GM10847 (cell line): ENCODE data around the gene IRF8.

Source experiments
- POLR2A ChIP-seq: IDR thresholded peaks from 2 replicates; pipeline ENCODE4 v1.6.1; 2011; ENCODE audit not compliant: insufficient read length; ENCODE audit errors: extremely low read depth

IRF8 gene

GRCh38 chr16:85881436-85881835 lies 17.5 kb upstream of the IRF8 start:
- TF ChIP-seq POLR2A: no peak

DNA sequence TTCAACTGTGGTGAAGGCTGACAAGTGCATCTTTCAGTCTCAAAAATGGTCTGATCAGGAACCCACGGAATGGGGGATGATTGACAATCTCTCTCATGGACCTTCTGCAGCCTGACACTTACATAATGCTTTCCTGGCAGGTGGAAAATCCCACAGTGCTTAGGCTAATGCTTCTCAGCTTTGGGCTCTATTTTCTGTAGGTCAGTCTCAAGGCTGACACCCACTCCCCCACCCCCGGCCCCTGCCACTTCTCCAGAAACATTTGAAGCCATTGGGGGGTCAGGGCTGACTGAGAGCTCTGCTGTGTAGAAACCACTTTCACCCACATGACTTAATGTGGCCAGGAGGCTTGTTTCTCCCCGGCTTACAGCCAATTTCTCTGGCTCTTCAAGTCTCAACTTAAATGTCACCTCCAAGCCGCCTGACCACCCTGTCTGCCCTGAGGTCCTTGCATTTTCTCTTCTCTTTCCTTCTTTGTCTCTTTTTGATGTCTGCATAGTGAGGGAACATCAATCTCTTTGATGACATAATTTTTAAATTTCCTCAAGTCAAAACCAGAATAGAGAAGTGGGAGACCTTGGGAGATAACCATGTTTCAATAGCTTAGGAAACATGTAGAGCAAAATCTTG lies 16.7 kb upstream of the IRF8 start:
- TF ChIP-seq POLR2A: no peak

DNA sequence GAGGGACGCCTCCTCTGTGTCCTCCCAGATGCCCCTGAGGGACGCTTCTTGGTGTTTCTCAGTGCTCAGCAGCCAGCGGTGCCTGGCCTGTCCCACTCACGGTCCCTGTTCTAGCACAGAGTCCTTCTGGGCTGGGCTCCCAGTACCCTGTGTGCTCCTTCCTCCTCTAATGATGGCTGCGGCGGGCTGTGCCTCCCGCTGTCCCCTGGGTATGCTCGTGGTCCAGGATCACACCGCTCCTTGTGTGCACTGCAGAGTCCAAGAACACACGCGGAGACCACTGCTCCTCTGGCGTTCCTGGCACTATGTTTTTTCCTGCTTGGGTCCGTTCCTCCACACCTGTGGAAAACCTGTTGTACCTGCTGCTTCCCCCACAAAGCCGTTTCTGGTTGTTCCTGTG lies 15.1 kb upstream of the IRF8 start:
- TF ChIP-seq POLR2A: no peak

GRCh38 chr16:85884808-85885463 lies 14.0 kb upstream of the IRF8 start:
- TF ChIP-seq POLR2A: no peak

DNA sequence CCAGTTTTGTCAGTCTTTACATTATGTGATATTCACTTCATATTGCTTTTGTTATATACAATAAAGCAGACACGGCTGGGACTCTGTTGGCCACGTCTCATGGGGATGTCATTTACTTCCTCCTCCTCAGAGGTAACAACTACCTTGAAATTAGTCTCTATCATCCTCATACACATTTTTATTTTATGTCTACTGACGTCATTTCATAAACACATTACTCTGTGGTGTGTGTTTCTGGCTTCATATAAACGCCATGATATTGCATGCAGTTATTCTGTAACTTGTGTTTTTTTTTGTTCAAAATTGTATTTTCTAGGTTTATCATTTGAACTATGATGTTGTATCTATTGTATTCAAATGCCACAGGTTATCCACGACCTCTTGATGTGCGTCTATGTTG lies 13.4 kb upstream of the IRF8 start:
- no peak for TF ChIP-seq POLR2A

GRCh38 chr16:85888405-85889331 lies 10.3 kb upstream of the IRF8 start:
- no peak for TF ChIP-seq POLR2A

- TF ChIP-seq POLR2A: no peak
Measured at GRCh38 chr16:85891033-85891775, 7.8 kb upstream of the IRF8 start.

DNA sequence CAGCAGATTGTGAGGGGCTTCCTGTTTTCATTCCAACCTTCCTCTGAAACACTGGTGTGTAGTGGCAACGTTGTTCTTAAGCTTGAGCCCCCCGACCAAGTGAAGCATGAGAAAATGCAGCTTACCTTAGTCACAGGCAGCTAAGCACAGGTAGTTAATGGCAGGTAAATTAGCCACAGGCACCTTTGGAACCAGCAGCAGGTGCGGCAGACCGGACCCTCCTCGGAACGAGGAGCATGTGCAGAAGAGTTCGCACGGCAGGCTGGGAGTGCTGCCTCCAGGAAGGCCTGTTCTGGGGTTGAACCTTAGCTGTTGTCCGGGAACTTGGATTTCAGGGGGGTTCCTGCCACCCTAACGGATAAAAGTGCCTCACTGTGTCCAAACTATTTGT lies 7.2 kb upstream of the IRF8 start:
- TF ChIP-seq POLR2A: no peak

DNA sequence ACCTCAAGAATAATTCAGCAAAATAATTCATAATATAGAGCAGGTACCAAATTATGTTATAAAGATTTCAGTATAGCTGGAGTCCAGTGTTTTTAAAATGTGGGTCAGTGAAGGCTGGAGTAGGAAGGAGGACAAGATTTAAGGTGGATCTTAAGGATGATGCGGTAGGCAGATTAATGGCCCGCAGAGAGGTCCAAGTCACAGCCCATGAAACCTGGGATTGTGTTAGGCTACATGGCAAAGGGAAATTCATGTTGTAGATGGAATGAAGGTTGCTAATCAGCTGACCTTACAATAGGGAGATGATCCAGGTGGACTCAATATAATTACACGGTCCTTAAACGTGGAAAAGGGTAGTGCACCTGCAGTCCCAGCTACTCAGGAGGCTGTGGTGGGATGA lies 6.2 kb upstream of the IRF8 start:
- TF ChIP-seq POLR2A: no peak

DNA sequence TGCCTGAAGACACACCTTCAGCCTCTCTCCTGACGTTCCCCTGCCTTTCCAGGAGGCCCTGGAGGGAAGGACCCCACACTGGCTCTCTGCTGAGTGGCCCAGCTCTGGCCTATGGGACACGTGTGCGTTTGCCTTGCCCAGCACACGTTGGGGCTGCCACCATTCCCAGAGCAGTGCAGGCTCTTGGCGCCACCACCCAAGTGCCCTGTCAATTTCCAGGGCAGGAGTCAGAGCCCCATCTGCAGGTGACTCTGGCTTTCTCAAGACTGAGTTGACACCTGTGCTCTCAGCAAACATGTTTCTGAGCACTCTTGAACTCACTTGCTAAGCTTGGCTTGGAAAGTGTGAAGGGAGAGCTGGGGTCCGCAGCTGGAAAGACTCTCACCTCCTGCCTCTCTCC lies 4.7 kb upstream of the IRF8 start:
- no peak for TF ChIP-seq POLR2A

DNA sequence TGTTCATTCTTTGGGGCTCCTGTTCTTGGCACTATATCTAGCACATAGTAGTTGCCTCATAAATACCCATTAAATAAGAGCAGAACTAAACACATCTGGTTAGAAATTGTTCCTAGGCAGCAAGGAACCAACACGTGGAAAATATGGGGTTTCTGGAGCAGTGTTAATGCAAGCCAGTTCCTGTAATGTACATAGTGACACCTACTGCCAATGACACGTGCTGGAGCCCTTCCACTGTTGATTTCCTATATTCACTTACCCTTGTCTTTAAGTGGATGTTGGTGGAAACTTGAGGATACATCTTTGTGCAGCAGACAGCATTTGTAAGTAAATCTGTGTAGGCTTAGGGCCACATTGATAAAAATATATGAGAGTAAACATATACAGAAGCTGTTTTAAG lies 1.6 kb upstream of the IRF8 start:
- no peak for TF ChIP-seq POLR2A

- TF ChIP-seq POLR2A: no peak
Measured at GRCh38 chr16:85899444-85899843, 482 bp downstream of the IRF8 start.

DNA sequence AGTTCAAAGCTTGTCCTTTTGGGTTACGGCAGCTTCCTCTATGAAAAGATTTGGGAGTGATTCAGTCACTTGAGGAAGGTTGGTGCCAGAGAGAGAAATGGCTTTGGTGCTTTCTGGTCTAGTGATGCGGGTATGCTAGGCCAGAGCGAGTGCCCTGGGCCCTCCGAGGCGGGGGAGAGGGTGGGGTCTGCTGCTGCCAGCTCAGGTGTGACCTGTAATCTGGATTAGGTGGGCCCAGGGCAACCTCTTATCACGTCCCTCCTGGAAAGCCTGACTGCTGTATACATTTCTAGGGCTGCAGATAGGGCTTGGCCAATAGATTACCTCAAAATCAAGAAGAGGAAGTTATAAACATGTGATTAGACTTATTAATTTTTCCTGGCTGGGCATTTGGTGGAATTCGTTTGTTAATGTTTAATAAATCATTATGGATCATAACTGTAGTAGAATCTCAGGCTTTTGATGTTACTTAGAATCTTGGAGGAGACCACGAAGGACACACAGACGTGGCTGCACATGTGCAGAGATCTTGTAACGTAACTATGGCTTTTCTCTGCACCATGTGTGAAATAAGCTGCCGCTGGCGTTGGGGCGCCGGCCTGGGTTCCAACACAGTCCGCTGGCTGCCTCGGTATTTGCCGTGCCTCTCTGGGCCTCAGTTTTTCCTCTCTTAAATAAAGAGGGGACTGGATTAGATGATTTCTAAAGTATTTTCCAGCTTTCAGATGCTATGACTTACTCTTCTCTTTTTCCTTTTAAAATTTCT lies 1.2 kb downstream of the IRF8 start:
- TF ChIP-seq POLR2A: no peak

GRCh38 chr16:85901110-85901509 lies 2.1 kb downstream of the IRF8 start:
- TF ChIP-seq POLR2A: no peak
